ENCODE results near the gene CHAF1A.

CHAF1A gene

DNA sequence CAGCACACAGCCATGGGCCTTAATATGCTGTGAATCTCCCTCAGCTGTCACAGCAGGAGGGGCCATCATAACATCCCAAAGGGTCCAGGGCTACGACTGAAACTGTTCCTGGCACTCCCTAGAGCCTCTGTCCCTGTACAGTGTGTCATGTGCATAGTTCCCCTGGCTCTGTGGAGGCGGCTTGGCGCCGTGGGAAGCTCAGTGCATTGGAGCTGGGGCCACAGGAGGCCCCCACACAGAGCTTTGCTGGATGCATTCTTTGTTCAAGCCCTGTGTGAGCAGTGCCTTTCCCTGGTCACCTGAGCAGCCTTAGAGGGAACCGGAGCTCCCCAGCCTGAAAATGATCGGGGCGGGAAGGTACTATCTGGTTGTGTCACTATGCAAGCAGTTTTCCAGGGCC, 33.8 kb downstream of the CHAF1A start:
- ChIA-PET CTCF (no interaction called here), POLR2A (no interaction called here)
- TF ChIP-seq CTCF (IDR thresholded peaks at IDR 0.05; ENCODE audit: insufficient read depth, low read length, missing control alignments), result no peak
- DNase-seq (ENCODE audit: low read depth, low spot score), result no peak
- H3K4me3 ChIP-seq (ENCODE audit: low read depth, low read length), result no peak overlapping the region

DNA sequence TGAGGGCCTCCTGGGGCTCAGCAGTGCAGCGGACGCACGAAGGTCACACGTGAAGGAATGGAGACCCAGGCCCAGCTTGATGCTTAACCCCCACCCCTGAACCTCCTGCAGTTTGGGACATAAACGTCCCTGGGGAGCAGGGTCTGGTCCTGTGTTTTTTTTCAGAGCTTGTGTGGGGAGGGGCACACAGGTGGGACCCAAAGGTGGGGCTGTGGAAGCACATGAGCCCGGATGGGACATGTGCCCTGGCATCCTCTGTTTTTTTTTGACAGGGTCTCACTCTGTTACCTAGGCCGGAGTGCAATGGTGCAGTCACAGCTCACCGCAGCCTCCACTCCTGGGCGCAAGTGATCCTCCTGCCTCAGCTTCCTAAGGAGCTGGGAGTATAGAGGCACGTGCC, 34.7 kb downstream of the CHAF1A start:
- POLR2A ChIA-PET, result no interaction called here
- CTCF ChIA-PET, result no interaction called here

DNA sequence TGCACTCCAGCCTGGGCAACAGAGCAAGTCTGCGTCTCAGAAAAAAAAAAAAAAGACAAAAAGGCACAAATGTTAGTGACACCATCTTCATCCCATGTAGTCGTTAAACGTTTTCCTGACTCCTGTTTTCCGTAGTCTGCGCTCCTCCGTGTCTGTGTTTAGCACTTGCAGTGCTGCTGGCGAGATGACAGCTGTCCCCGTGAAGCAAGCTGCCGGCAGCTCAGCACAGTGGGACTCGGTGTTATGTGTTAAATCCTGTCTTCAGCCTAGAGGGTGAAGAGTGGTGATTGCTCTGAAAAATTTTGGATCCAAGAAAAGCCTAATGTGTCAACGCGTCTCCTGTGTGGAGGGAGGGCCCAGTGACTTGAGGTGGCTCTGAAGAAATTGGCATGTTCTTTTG, 36.8 kb downstream of the CHAF1A start:
- ChIA-PET CTCF (interaction anchor here (1.2 to 1.4 kb wide), 2 partner anchors 26 to 37 kb away, joined by 3 to 4 read pairs; partner anchors contain the start of gene CHAF1A), POLR2A (no interaction called here)
- H3K4me3 ChIP-seq (ENCODE audit: low read depth, low read length), result no peak overlapping the region
- no peak for TF ChIP-seq CTCF (IDR thresholded peaks at IDR 0.05; ENCODE audit: insufficient read depth, low read length, missing control alignments)
- no peak for DNase-seq (ENCODE audit: low read depth, low spot score)

More for the DNA sequence above, 34.7 kb downstream of the CHAF1A start:
- no peak overlapping the region for H3K4me3 ChIP-seq (ENCODE audit: low read depth, low read length)
- DNase-seq (ENCODE audit: low read depth, low spot score), result no peak
- TF ChIP-seq CTCF (IDR thresholded peaks at IDR 0.05; ENCODE audit: insufficient read depth, low read length, missing control alignments), result no peak

DNA sequence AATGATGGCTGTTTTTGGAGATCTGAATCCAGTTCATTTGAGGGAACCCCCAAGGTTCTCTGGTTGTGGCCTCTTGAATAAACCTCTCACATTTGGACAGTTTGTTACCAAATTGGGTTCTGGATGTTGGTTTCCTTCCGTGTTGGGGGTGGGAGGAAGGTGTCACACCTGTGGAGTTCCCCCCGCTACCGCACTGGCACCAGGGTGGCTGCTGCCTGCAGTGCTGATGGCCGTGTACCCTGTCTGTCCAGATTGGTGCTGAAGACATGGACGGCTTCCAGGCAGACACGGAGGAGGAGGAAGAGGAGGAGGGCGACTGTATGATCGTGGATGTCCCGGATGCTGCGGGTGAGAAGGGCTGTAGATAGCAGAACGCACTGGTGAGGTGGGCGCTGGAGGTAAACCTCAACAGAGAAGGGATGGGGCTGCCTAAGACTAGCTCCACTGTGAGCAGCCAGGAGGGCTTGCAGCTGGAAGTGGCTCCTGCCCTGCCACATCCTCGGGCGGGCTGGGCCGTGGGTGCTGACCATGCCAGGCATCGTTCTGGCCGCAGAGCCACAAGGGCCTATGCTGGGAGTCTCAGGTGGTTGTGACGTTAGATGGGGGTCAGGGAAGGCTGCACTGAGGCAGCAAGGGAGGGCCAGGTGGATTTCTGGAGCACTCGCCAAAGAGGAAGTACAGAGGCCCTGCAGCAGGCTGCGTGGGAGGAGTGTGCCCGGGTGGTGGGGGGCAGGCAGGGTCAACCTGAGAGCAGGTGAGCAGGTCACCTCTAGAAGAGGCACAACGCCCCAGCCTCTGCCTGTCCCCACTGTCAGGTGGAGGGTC, 39.8 kb downstream of the CHAF1A start:
- ChIA-PET CTCF (no interaction called here), POLR2A (no interaction called here)
- DNase-seq (ENCODE audit: low read depth, low spot score), result no peak
- no peak overlapping the region for H3K4me3 ChIP-seq (ENCODE audit: low read depth, low read length)
- TF ChIP-seq CTCF (IDR thresholded peaks at IDR 0.05; ENCODE audit: insufficient read depth, low read length, missing control alignments), result no peak

DNA sequence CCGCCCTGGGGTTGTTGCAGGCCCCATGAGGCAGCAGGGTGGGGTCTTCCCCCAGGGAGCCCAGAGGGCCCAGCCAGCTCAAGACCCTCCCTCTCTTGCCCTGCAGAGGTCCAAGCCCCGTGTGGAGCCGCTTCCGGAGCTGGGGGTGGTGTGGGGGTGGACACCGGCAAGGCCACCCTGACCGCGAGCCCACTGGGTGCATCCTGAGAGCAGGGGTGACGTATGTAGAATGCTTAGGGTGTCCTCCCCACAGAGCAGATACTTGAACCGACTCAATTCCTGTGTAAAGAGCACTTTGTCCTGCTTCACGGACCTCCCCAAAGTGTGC, 40.3 kb downstream of the CHAF1A start:
- POLR2A ChIA-PET, result no interaction called here
- CTCF ChIA-PET, result no interaction called here
- H3K4me3 ChIP-seq (ENCODE audit: low read depth, low read length), result no peak overlapping the region
- TF ChIP-seq CTCF (IDR thresholded peaks at IDR 0.05; ENCODE audit: insufficient read depth, low read length, missing control alignments), result no peak
- no peak for DNase-seq (ENCODE audit: low read depth, low spot score)

DNA sequence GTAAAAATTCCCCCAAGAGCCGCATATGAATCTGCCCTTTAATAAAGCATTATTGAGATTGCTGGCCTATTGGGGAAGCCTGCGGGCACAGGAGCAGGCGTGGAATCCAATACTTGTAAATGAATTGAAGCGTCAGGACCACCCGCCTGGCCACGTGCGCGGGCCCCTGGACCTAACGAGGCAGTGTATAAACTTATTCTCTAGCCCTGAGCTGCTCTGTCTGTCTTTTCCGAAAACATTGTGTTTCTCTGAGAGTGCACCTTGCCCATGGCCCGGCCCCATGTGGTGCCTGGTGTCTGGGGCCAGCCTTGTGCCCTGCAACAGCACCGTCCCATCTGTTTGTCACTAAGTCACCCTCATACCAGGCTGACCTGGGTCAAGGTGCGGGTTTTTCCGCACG, 40.7 kb downstream of the CHAF1A start:
- ChIA-PET POLR2A (interaction anchor here (2.7 kb wide), 1 partner anchor 10 kb away, joined by 7 read pairs; no protein-coding TSS in a partner anchor), CTCF (interaction anchor here (1.4 to 1.5 kb wide), 2 partner anchors 10 to 43 kb away, joined by 3 to 4 read pairs; partner anchors contain the start of gene SH3GL1)
- no peak for DNase-seq (ENCODE audit: low read depth, low spot score)
- no peak overlapping the region for H3K4me3 ChIP-seq (ENCODE audit: low read depth, low read length)
- no peak for TF ChIP-seq CTCF (IDR thresholded peaks at IDR 0.05; ENCODE audit: insufficient read depth, low read length, missing control alignments)
